ENCODE measurements around the gene DCP1B. TPM values are rescaled to one million over a fixed set of nuclear protein-coding genes. Genes with fewer than 3 reads are reported as not detected.

Gene DCP1B
- total RNA-seq, 1 donor from 2014 or later, result 13.6 TPM

GRCh38 chr12:1992732-1993131, 11.5 kb downstream of the DCP1B start:
- Mint-ChIP-seq H3K9me3 (ENCODE audit: unreplicated experiment) (no peaks in the 10 kb centered on the region), H3K4me1 (ENCODE audit: unreplicated experiment) (peaks cover 4% of the 10 kb centered on the region), H3K36me3 (ENCODE audit: low read depth, unreplicated experiment) (peaks cover 15% of the 10 kb centered on the region), H3K4me3 (ENCODE audit: unreplicated experiment) (no peak overlapping the region), H3K27me3 (ENCODE audit: unreplicated experiment) (peaks cover 2% of the 10 kb centered on the region), H3K27ac (ENCODE audit: unreplicated experiment) (no peak overlapping the region)
- no peak for TF ChIP-seq CTCF (IDR thresholded peaks at IDR 0.05; ENCODE audit: unreplicated experiment)
- DNase-seq (ENCODE audit: low spot score), result no peak

DNA sequence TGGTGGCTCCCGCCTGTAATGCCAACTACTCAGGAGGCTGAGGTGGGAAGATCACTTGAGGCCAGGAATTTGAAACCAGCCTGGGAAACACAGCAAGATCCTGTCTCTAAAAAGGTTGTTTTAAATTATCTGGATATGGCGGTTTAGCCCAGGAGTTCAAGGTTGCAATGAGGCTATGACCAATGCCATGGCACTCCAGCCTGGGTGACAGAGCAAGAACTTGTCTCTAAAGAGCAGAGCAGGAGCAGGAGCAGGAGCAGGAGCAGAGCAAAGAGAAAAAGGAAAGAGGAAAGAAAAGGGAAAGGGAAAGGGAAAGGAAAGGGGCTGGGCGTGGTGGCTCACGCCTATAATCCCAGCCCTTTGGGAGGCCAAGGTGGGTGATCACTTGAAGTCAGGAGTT, 15.1 kb downstream of the DCP1B start:
- peaks cover 28% of the 10 kb centered on the region for H3K36me3 Mint-ChIP-seq (ENCODE audit: low read depth, unreplicated experiment)
- no peak overlapping the region for H3K4me3 Mint-ChIP-seq (ENCODE audit: unreplicated experiment)
- no peak for DNase-seq (ENCODE audit: low spot score)
- no peak overlapping the region for H3K27ac Mint-ChIP-seq (ENCODE audit: unreplicated experiment)
- no peak for TF ChIP-seq CTCF (IDR thresholded peaks at IDR 0.05; ENCODE audit: unreplicated experiment)
- H3K4me1 Mint-ChIP-seq (ENCODE audit: unreplicated experiment), result peaks cover 4% of the 10 kb centered on the region
- H3K9me3 Mint-ChIP-seq (ENCODE audit: unreplicated experiment), result no peaks in the 10 kb centered on the region
- no peaks in the 10 kb centered on the region for H3K27me3 Mint-ChIP-seq (ENCODE audit: unreplicated experiment)

DNA sequence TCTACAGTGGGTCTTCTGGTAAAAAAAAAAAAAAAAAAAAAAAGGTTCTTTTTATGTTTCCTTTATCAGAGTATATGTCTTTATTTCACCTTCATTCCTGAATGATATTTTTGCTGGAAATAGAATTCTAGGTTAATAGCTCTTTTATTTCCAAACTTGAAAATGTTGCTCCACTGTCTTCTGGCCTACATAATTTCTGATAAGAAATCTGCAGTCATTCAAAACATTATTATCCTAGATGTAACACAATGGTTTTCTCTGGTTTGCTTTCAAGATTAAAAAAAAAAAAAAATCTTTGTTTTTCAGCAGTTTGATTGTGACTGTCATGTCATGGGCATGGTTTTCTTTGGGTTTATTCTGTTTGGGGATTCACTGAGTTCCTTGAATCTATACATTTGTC, 19.5 kb downstream of the DCP1B start:
- H3K27ac Mint-ChIP-seq (ENCODE audit: unreplicated experiment), result no peak overlapping the region
- H3K4me3 Mint-ChIP-seq (ENCODE audit: unreplicated experiment), result no peak overlapping the region
- no peaks in the 10 kb centered on the region for H3K9me3 Mint-ChIP-seq (ENCODE audit: unreplicated experiment)
- DNase-seq (ENCODE audit: low spot score), result no peak
- peaks cover 28% of the 10 kb centered on the region for H3K36me3 Mint-ChIP-seq (ENCODE audit: low read depth, unreplicated experiment)
- H3K27me3 Mint-ChIP-seq (ENCODE audit: unreplicated experiment), result no peaks in the 10 kb centered on the region
- TF ChIP-seq CTCF (IDR thresholded peaks at IDR 0.05; ENCODE audit: unreplicated experiment), result no peak
- peaks cover 4% of the 10 kb centered on the region for H3K4me1 Mint-ChIP-seq (ENCODE audit: unreplicated experiment)

DNA sequence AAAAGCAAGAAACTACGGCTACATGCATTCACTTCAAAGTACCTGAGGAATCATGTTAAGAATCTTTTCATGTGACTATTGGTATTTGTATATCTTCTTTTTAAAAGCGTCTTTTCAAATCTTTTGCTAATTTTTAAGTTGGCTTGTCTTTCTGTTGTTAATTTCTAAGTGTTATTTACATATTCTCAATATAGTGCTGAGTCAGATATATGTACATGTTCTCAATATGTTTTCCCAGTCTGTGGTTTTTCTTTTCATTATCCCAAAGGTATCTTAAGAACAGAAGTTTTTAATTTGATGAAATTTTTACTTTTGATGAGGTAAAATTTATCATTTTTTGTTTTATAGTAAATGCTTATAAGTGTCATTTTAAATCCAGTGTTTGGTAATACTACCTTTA, 24.0 kb downstream of the DCP1B start:
- Mint-ChIP-seq H3K36me3 (ENCODE audit: low read depth, unreplicated experiment) (peaks cover 6% of the 10 kb centered on the region), H3K4me3 (ENCODE audit: unreplicated experiment) (no peak overlapping the region), H3K27ac (ENCODE audit: unreplicated experiment) (no peak overlapping the region), H3K4me1 (ENCODE audit: unreplicated experiment) (peaks cover 5% of the 10 kb centered on the region), H3K9me3 (ENCODE audit: unreplicated experiment) (no peaks in the 10 kb centered on the region), H3K27me3 (ENCODE audit: unreplicated experiment) (no peaks in the 10 kb centered on the region)
- TF ChIP-seq CTCF (IDR thresholded peaks at IDR 0.05; ENCODE audit: unreplicated experiment), result no peak
- no peak for DNase-seq (ENCODE audit: low spot score)

GRCh38 chr12:1978078-1978862, 26.0 kb downstream of the DCP1B start:
- Mint-ChIP-seq H3K36me3 (ENCODE audit: low read depth, unreplicated experiment) (no peaks in the 10 kb centered on the region), H3K27me3 (ENCODE audit: unreplicated experiment) (no peaks in the 10 kb centered on the region), H3K9me3 (ENCODE audit: unreplicated experiment) (no peaks in the 10 kb centered on the region), H3K4me1 (ENCODE audit: unreplicated experiment) (peaks cover 5% of the 10 kb centered on the region), H3K4me3 (ENCODE audit: unreplicated experiment) (no peak overlapping the region), H3K27ac (ENCODE audit: unreplicated experiment) (no peak overlapping the region)
- TF ChIP-seq CTCF (IDR thresholded peaks at IDR 0.05; ENCODE audit: unreplicated experiment), result no peak
- no peak for DNase-seq (ENCODE audit: low spot score)
